Measurements from ENCODE around the gene CETP.

CETP gene

DNA sequence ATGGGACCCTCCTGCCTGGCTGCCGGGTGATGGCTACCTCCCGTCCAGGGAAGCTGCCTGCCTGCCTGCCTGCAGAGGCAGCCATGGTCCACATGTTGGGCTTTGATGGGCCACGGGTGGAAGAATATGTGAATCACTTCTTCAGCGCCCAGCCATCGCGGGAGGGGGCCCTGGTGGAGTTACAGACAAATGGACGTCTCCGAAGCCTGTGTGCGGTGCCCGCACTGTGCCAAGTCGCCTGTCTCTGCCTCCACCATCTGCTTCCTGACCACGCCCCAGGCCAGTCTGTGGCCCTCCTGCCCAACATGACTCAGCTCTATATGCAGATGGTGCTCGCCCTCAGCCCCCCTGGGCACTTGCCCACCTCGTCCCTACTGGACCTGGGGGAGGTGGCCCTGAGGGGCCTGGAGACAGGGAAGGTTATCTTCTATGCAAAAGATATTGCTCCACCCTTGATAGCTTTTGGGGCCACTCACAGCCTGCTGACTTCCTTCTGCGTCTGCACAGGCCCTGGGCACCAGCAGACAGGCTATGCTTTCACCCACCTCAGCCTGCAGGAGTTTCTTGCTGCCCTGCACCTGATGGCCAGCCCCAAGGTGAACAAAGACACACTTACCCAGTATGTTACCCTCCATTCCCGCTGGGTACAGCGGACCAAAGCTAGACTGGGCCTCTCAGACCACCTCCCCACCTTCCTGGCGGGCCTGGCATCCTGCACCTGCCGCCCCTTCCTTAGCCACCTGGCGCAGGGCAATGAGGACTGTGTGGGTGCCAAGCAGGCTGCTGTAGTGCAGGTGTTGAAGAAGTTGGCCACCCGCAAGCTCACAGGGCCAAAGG lies 64.4 kb downstream of the CETP start:
- no peak for DNase-seq

DNA sequence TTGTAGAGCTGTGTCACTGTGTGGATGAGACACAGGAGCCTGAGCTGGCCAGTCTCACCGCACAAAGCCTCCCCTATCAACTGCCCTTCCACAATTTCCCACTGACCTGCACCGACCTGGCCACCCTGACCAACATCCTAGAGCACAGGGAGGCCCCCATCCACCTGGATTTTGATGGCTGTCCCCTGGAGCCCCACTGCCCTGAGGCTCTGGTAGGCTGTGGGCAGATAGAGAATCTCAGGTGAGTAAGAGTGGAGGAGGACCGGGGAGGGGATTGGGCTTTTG lies 65.0 kb downstream of the CETP start:
- DNase-seq = no peak

DNA sequence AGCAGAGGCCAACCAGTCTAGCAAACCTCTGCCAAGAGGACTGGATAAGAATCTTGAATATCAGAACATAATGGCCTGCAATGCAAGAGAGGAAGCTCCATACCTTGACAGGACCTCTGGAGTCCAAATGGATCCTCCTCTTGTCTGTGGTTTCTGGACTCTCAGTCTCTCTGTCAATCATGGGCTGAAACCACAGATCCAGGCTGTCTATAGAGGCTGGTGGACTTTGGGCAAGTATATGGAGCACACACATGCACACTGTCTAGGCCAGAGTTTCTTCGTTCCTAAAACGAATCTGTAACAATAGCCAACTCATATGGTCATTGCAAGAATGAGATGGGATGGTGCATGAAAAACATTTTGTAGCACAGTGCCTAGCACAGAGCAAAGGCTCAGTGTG lies 65.3 kb downstream of the CETP start:
- DNase-seq = no peak

DNA sequence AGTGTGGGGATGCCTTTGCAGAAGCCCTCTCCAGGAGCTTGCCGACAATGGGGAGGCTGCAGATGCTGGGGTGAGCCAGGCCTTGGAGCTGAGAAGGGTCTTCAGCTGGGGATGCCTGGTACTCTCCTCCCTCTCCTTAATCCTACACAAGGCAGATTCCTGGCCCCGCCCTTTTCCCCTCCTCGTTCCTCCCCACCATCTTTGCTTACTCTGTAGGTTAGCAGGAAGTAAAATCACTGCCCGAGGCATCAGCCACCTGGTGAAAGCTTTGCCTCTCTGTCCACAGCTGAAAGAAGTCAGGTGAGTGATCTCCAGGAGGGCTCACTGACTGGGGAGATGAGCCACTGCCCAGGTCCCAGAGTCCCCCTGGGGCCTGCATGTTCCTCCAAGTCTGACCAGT lies 66.3 kb downstream of the CETP start:
- DNase-seq = no peak

DNA sequence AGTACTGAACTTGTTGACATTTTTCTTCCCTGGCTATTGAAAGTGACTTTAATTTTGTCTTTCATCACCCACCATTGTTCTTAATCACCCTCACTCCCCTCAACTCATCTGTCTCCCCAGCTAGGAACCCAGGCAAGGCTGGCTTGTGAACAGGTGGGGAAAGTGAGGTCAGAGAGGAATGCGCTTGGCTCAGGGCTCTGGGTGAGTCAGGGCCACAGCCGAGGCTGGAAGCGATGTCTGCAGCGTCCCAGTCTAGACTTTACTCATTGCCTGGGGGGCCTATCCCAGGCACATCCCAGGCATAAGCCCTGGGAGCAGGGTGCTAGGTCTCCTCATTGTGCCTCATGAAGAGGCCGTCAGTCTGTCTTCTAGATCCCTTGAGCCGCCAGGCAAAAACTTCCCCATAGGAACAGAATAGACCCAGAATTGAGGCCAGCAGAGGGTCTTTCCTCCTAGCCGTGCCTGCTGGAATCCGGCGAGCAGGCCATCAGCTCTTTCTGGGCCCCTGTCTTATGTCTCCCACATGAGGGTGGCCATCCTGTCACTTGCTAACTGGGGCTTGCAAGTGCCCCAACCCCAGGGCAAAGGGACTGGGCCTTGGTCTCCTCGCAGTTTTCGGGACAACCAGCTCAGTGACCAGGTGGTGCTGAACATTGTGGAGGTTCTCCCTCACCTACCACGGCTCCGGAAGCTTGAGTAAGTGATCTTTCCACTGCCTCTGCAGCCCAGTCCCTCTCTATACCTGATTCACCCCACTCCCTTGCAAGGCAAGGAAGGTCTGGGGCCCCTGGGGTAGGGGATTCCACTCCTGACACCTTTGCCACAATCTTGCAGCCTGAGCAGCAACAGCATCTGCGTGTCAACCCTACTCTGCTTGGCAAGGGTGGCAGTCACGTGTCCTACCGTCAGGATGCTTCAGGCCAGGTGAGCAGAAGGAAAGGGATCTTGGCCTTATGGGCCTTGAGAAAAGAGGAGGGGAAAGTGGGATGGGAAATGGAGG lies 67.7 kb downstream of the CETP start:
- DNase-seq = no peak

DNA sequence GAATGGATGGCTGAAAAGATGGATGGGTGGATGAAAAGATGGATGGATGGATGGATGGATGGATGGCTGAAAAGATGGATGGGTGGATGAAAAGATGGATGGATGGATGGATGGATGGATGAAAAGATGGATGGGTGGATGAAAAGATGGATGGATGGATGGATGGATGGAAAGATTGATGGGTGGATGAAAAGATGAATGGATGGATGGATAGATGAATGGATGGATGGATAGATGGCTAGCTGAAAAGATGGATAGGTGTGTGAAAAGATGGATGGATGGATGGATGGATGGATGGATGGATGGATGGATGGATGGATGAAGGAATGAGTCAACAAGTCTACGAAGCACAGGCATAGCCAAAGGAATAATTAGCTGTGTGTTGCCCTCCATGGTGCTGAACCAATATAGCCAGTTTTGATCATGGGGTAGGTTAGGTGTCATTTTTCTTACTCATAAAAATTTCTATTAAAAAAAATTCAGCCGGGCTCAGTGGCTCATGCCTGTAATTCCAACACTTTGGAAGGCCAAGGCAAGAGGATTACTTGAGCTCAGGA lies 68.7 kb downstream of the CETP start:
- DNase-seq = no peak

DNA sequence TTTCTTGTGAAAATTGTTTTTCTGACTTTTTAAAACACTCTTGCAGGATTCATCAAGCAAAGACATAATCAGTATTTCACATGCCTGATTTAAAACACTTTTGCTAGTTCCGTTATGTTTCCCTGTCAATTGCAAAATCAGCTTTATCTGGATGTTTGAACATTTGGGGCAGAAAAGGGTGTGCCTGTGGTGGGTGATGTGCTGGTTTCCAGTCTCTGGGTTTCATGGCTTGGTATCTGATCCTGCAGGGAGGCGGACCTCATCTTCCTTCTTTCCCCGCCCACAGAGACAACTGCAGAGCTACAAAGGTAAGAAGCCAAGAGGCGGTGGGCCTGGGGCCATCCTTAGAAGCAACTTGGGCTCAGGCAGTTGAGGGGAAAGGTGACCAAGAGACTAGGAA lies 69.4 kb downstream of the CETP start:
- DNase-seq = no peak

DNA sequence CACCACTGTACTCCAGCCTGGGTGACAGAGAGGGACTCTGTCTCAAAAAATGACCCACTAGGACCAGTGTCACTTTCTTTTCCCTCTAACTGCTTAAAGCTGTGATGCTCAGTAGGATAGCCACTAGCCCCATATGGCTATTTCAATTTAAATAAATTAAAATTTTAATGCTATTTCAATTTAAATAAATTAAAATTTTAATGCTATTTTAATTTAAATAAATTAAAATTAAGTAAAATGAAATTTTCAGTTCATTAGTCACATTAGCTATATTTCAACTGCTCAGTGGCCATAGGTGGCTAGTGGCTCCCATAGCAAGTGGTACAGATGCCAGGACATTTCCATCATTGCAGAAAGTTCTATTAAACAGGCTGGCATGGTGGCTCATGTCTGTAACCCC lies 70.6 kb downstream of the CETP start:
- no peak for DNase-seq

DNA sequence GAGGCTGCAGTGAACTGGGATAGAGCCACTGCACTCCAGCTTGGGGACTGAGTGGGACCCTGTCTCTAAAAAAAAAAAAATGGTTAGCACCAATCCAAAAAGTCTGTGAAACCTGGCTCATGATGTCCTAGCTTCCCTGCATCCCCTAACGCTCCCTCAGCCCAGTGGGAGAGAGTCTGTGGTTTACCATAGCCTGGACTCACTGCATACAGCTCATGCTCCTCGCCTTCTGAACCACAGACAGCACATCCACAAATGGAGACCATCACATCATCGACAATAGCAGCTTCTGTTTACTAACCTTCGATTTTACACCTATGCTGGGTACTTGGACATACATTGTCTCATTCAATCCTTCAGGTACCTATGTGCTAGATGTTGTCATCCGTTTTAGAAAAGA lies 71.2 kb downstream of the CETP start:
- DNase-seq = no peak

All from GOT3 (cell line).